Measurements from ENCODE around the gene TOM1. TPM values are rescaled to one million over a fixed set of nuclear protein-coding genes. Genes with fewer than 3 reads are reported as not detected.

The TOM1 gene
- total RNA-seq, 5 donors from 2014 or later (not counting 1 experiment from before 2014, with no cell fraction given) = 55.9 to 152 (median 68.3) TPM

- H3K27ac ChIP-seq (ENCODE audit: low read length) = no peak overlapping the region
- no peaks in the 10 kb centered on the region for H3K9me3 Mint-ChIP-seq
- H3K4me3 Mint-ChIP-seq = no peak overlapping the region
- DNase-seq = no peak
- H3K27me3 Mint-ChIP-seq = peaks cover 19 to 47% of the 10 kb centered on the region in 2 donors
- ChIA-PET CTCF (no interaction called here), POLR2A (no interaction called here)
- H3K4me1 ChIP-seq (ENCODE audit: control insufficient read depth in 1 of 2, extremely low read depth in 1 of 2, insufficient read depth in 2 of 2, low read length in 2 of 2) = peaks cover 0 to 14% of the 10 kb centered on the region in 2 experiments
- H3K4me1 Mint-ChIP-seq = peaks cover 0 to 15% (median 12%) of the 10 kb centered on the region in 3 donors
- no peak overlapping the region for H3K27ac Mint-ChIP-seq
- WGBS (ENCODE audit: insufficient coverage) = 80% methylated on average over 1 of the region's 3 CpGs
- no peaks in the 10 kb centered on the region for H3K36me3 Mint-ChIP-seq
- no peak overlapping the region for H3K4me3 ChIP-seq (ENCODE audit: control insufficient read depth in 1 of 2, extremely low read depth in 1 of 2, low read length in 1 of 2)
- H3K36me3 ChIP-seq (ENCODE audit: control insufficient read depth in 2 of 2, extremely low read depth in 1 of 2, insufficient read depth in 1 of 2, low read length in 1 of 2) = no peaks in the 10 kb centered on the region
- H3K27me3 ChIP-seq (replicated peaks in 1 of 2; ENCODE audit: control insufficient read depth in 2 of 2, extremely low read depth in 1 of 2, insufficient read depth in 2 of 2, low read length in 1 of 2) = peaks cover 0 to 57% of the 10 kb centered on the region in 2 experiments
- ATAC-seq (replicated peaks in 1 of 4) = no peak
- H3K9me3 ChIP-seq = no peaks in the 10 kb centered on the region
These were observed 84.0 kb downstream of the TOM1 start for GRCh38 chr22:35383679-35384071.

DNA sequence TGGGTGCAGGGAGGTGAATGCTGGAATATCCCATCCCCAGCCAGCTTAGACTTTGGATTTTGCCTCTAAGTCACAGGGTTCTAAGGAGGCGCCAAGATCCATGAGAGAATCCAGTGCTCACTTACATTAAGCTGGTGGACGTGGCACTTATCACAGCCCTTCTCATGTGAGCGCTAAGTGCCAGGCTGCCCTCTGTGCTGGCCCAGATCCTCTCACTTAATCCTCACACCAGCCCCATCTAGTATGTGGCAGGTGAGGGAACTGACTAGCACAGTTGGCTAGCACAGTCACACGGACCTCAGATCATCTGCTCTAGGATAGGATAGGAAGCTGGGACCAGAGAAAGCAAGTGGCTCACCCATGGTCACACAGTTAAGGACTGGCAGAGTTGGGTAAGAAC is 84.8 kb downstream of the TOM1 start:
- no peaks in the 10 kb centered on the region for H3K36me3 ChIP-seq (ENCODE audit: control insufficient read depth in 2 of 2, extremely low read depth in 1 of 2, insufficient read depth in 1 of 2, low read length in 1 of 2)
- H3K9me3 ChIP-seq = no peaks in the 10 kb centered on the region
- H3K4me1 ChIP-seq (ENCODE audit: control insufficient read depth in 1 of 2, extremely low read depth in 1 of 2, insufficient read depth in 2 of 2, low read length in 2 of 2) = peaks cover 0 to 14% of the 10 kb centered on the region in 2 experiments
- no peak overlapping the region for H3K4me3 Mint-ChIP-seq
- DNase-seq = no peak
- no peak overlapping the region for H3K4me3 ChIP-seq (ENCODE audit: control insufficient read depth in 1 of 2, extremely low read depth in 1 of 2, low read length in 1 of 2)
- peaks cover 23 to 50% of the 10 kb centered on the region in 2 donors for H3K27me3 Mint-ChIP-seq
- 83% methylated on average over 2 of the region's 4 CpGs for WGBS (ENCODE audit: insufficient coverage)
- H3K9me3 Mint-ChIP-seq = no peaks in the 10 kb centered on the region
- no peak overlapping the region for H3K27ac ChIP-seq (ENCODE audit: low read length)
- no peak overlapping the region for H3K27ac Mint-ChIP-seq
- ATAC-seq (replicated peaks in 1 of 4) = no peak
- H3K27me3 ChIP-seq (replicated peaks in 1 of 2; ENCODE audit: control insufficient read depth in 2 of 2, extremely low read depth in 1 of 2, insufficient read depth in 2 of 2, low read length in 1 of 2) = peaks cover 0 to 58% of the 10 kb centered on the region in 2 experiments
- CTCF ChIA-PET = interaction anchor here (0.5 to 1.1 kb wide), 2 partner anchors 13 to 237 kb away, joined by 3 to 5 read pairs; no protein-coding TSS in a partner anchor
- H3K4me1 Mint-ChIP-seq = peaks cover 0 to 15% (median 12%) of the 10 kb centered on the region in 3 donors
- POLR2A ChIA-PET = no interaction called here
- no peaks in the 10 kb centered on the region for H3K36me3 Mint-ChIP-seq

GRCh38 chr22:35384975-35385588 is 85.4 kb downstream of the TOM1 start:
- Histone ChIP-seq H3K4me1 (ENCODE audit: control insufficient read depth in 1 of 2, extremely low read depth in 1 of 2, insufficient read depth in 2 of 2, low read length in 2 of 2) (peaks cover 0 to 14% of the 10 kb centered on the region in 2 experiments), H3K9me3 (no peaks in the 10 kb centered on the region), H3K4me3 (ENCODE audit: control insufficient read depth in 1 of 2, extremely low read depth in 1 of 2, low read length in 1 of 2) (no peak overlapping the region), H3K27ac (ENCODE audit: low read length) (no peak overlapping the region), H3K27me3 (replicated peaks in 1 of 2; ENCODE audit: control insufficient read depth in 2 of 2, extremely low read depth in 1 of 2, insufficient read depth in 2 of 2, low read length in 1 of 2) (peaks cover 0 to 64% of the 10 kb centered on the region in 2 experiments), H3K36me3 (ENCODE audit: control insufficient read depth in 2 of 2, extremely low read depth in 1 of 2, insufficient read depth in 1 of 2, low read length in 1 of 2) (no peaks in the 10 kb centered on the region)
- DNase-seq = no peak
- 94% methylated on average over 2 of the region's 6 CpGs for WGBS (ENCODE audit: insufficient coverage)
- no peak for ATAC-seq (replicated peaks in 1 of 4)
- POLR2A ChIA-PET = interaction anchor here in 1 of 2 donors (0.6 kb wide), 2 partner anchors 54 to 1349 kb away, joined by 6 to 9 read pairs; no protein-coding TSS in a partner anchor
- Mint-ChIP-seq H3K27me3 (peaks cover 25 to 56% of the 10 kb centered on the region in 2 donors), H3K4me3 (no peak overlapping the region), H3K4me1 (peaks cover 0 to 15% (median 12%) of the 10 kb centered on the region in 3 donors), H3K36me3 (no peaks in the 10 kb centered on the region), H3K9me3 (no peaks in the 10 kb centered on the region), H3K27ac (no peak overlapping the region)
- CTCF ChIA-PET = interaction anchor here in 1 of 2 donors (1.1 kb wide), 1 partner anchor 236 kb away, joined by 3 read pairs; no protein-coding TSS in a partner anchor

- no peak overlapping the region for H3K27ac Mint-ChIP-seq
- H3K9me3 Mint-ChIP-seq = no peaks in the 10 kb centered on the region
- peaks cover 0 to 56% of the 10 kb centered on the region in 2 experiments for H3K27me3 ChIP-seq (replicated peaks in 1 of 2; ENCODE audit: control insufficient read depth in 2 of 2, extremely low read depth in 1 of 2, insufficient read depth in 2 of 2, low read length in 1 of 2)
- ChIA-PET CTCF (no interaction called here), POLR2A (no interaction called here)
- no peak overlapping the region for H3K4me3 ChIP-seq (ENCODE audit: control insufficient read depth in 1 of 2, extremely low read depth in 1 of 2, low read length in 1 of 2)
- H3K36me3 ChIP-seq (ENCODE audit: control insufficient read depth in 2 of 2, extremely low read depth in 1 of 2, insufficient read depth in 1 of 2, low read length in 1 of 2) = no peaks in the 10 kb centered on the region
- ATAC-seq (replicated peaks in 1 of 4) (peak in 1 of 4 experiments; percentile 17), DNase-seq (no peak)
- peaks cover 18 to 50% of the 10 kb centered on the region in 2 donors for H3K27me3 Mint-ChIP-seq
- H3K4me1 Mint-ChIP-seq = peaks cover 0 to 3% (median 3%) of the 10 kb centered on the region in 3 donors
- H3K27ac ChIP-seq (ENCODE audit: low read length) = no peak overlapping the region
- no peaks in the 10 kb centered on the region for H3K9me3 ChIP-seq
- H3K4me1 ChIP-seq (ENCODE audit: control insufficient read depth in 1 of 2, extremely low read depth in 1 of 2, insufficient read depth in 2 of 2, low read length in 2 of 2) = no peaks in the 10 kb centered on the region
- H3K36me3 Mint-ChIP-seq = no peaks in the 10 kb centered on the region
- 92% methylated on average over 19 of the region's 19 CpGs for WGBS (ENCODE audit: insufficient coverage)
- H3K4me3 Mint-ChIP-seq = no peak overlapping the region
These were observed 87.1 kb downstream of the TOM1 start for GRCh38 chr22:35386670-35387288.

DNA sequence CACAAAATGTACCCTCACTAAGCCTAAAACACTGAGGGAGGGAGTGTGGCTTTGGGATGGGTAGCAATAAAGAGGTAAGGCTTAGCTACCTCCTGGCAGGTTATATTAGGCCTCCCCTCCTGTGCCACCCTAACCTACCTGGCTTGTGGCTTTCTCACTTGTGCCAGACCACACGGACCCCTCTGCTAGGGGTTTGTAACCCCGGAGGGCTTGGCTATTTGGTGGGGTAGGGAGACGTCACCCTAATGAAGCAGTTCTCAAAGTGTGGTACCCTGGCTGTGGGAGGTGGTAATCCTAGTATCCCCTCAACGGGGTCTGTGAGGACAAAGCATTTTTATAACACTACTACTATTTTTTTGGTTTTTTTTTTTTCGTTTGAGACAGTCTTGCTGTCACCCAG is 91.2 kb downstream of the TOM1 start:
- Mint-ChIP-seq H3K27ac (no peak overlapping the region), H3K27me3 (peaks cover 6 to 24% of the 10 kb centered on the region in 2 donors), H3K4me3 (no peak overlapping the region), H3K9me3 (no peaks in the 10 kb centered on the region), H3K4me1 (peaks cover 0 to 3% (median 0%) of the 10 kb centered on the region in 3 donors), H3K36me3 (no peaks in the 10 kb centered on the region)
- H3K9me3 ChIP-seq = no peaks in the 10 kb centered on the region
- no CpG with 5 or more reads among the region's 5 CpGs for WGBS (ENCODE audit: insufficient coverage)
- CTCF ChIA-PET = no interaction called here
- no peak overlapping the region for H3K27ac ChIP-seq (ENCODE audit: low read length)
- ATAC-seq (replicated peaks in 1 of 4) (no peak), DNase-seq (no peak)
- POLR2A ChIA-PET = interaction anchor here in 1 of 2 donors (0.7 kb wide), 1 partner anchor 17 kb away, joined by 5 read pairs; no protein-coding TSS in a partner anchor
- peaks cover 0 to 25% of the 10 kb centered on the region in 2 experiments for H3K27me3 ChIP-seq (replicated peaks in 1 of 2; ENCODE audit: control insufficient read depth in 2 of 2, extremely low read depth in 1 of 2, insufficient read depth in 2 of 2, low read length in 1 of 2)
- no peaks in the 10 kb centered on the region for H3K36me3 ChIP-seq (ENCODE audit: control insufficient read depth in 2 of 2, extremely low read depth in 1 of 2, insufficient read depth in 1 of 2, low read length in 1 of 2)
- H3K4me1 ChIP-seq (ENCODE audit: control insufficient read depth in 1 of 2, extremely low read depth in 1 of 2, insufficient read depth in 2 of 2, low read length in 2 of 2) = no peaks in the 10 kb centered on the region
- no peak overlapping the region for H3K4me3 ChIP-seq (ENCODE audit: control insufficient read depth in 1 of 2, extremely low read depth in 1 of 2, low read length in 1 of 2)

- no peak overlapping the region for H3K4me3 ChIP-seq (ENCODE audit: control insufficient read depth in 1 of 2, extremely low read depth in 1 of 2, low read length in 1 of 2)
- no peaks in the 10 kb centered on the region for H3K9me3 ChIP-seq
- H3K27me3 ChIP-seq (replicated peaks in 1 of 2; ENCODE audit: control insufficient read depth in 2 of 2, extremely low read depth in 1 of 2, insufficient read depth in 2 of 2, low read length in 1 of 2) = peaks cover 0 to 14% of the 10 kb centered on the region in 2 experiments
- H3K36me3 Mint-ChIP-seq = no peaks in the 10 kb centered on the region
- ChIA-PET POLR2A (interaction anchor here in 1 of 2 donors (0.7 kb wide), 1 partner anchor 273 kb away, joined by 4 read pairs; no protein-coding TSS in a partner anchor), CTCF (no interaction called here)
- H3K36me3 ChIP-seq (ENCODE audit: control insufficient read depth in 2 of 2, extremely low read depth in 1 of 2, insufficient read depth in 1 of 2, low read length in 1 of 2) = no peaks in the 10 kb centered on the region
- H3K4me1 ChIP-seq (ENCODE audit: control insufficient read depth in 1 of 2, extremely low read depth in 1 of 2, insufficient read depth in 2 of 2, low read length in 2 of 2) = no peaks in the 10 kb centered on the region
- H3K27ac Mint-ChIP-seq = no peak overlapping the region
- H3K9me3 Mint-ChIP-seq = no peaks in the 10 kb centered on the region
- ATAC-seq (replicated peaks in 1 of 4) = no peak
- peaks cover 0 to 3% (median 0%) of the 10 kb centered on the region in 3 donors for H3K4me1 Mint-ChIP-seq
- no peak overlapping the region for H3K27ac ChIP-seq (ENCODE audit: low read length)
- H3K4me3 Mint-ChIP-seq = no peak overlapping the region
- 79% methylated on average over 2 of the region's 2 CpGs for WGBS (ENCODE audit: insufficient coverage)
- H3K27me3 Mint-ChIP-seq = peaks cover 6 to 14% of the 10 kb centered on the region in 2 donors
- no peak for DNase-seq
These were observed 92.7 kb downstream of the TOM1 start for GRCh38 chr22:35392357-35392756.

Data from T-cell (primary cell).